Measurements from ENCODE around the gene IQUB.

- TF ChIP-seq CTCF (IDR thresholded peaks at IDR 0.05) (no peak), JUN (CRISPR knock-in tag; IDR thresholded peaks at IDR 0.05) (no peak), MAX (CRISPR knock-in tag; IDR thresholded peaks at IDR 0.05) (no peak), FOXP1 (CRISPR knock-in tag; IDR thresholded peaks at IDR 0.05; ENCODE audit: borderline replicate concordance) (no peak), NR2C2 (CRISPR knock-in tag; IDR thresholded peaks at IDR 0.05) (no peak), E2F4 (CRISPR knock-in tag; IDR thresholded peaks at IDR 0.05; ENCODE audit: borderline replicate concordance, low read depth) (no peak), AR (CRISPR knock-in tag; IDR thresholded peaks at IDR 0.05) (no peak), ATF6 (CRISPR knock-in tag; IDR thresholded peaks at IDR 0.05) (no peak), USF2 (CRISPR knock-in tag; IDR thresholded peaks at IDR 0.05) (no peak), ESRRA (CRISPR knock-in tag; IDR thresholded peaks at IDR 0.05; ENCODE audit: borderline replicate concordance) (no peak), IRF2 (CRISPR knock-in tag; IDR thresholded peaks at IDR 0.05; ENCODE audit: borderline replicate concordance, low read depth) (no peak), FOXP4 (CRISPR knock-in tag; IDR thresholded peaks at IDR 0.05) (no peak), ATF2 (CRISPR knock-in tag; IDR thresholded peaks at IDR 0.05; ENCODE audit: borderline replicate concordance, low read depth) (no peak), ZNF219 (CRISPR knock-in tag; IDR thresholded peaks at IDR 0.05; ENCODE audit: borderline replicate concordance) (no peak)
These were observed 18.8 kb upstream of the IQUB start for GRCh38 chr7:123553159-123553558.
